C4-2B (cell line): ENCODE measurements around the gene DOK1.

ENCODE experiments used
- ZFX ChIP-seq: fragments of 450-650 bp; IDR thresholded peaks from 2 replicates; pipeline ENCODE4 v1.6.1; 2017
- TF ChIP-seq, protein P1 (sequence below): fragments of 450-650 bp; conservative IDR thresholded peaks from 2 replicates; pipeline ENCODE4 v1.5.1; 2017; ENCODE audit warnings: mild to moderate bottlenecking

DNA sequence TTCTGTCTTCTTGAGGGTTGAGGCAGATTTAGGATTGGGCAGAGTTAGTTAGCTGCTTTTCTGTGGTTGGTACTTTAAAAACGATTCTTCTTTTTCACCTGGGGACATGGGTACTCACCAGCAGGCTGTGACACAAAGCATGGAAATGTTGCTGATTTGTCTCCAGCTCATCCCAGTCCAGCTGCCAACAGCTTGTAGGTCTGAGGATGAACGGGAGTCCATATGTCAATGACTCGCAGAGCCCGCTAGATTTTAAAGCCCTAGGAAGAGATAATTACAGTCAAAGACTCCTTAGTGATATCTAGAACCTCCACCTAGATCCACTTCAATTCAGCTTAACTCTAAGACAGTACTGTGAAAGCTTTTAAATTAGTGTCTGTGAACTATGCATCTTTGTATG, 20.8 kb downstream of the DOK1 start:
- TF ChIP-seq, protein P1, sequence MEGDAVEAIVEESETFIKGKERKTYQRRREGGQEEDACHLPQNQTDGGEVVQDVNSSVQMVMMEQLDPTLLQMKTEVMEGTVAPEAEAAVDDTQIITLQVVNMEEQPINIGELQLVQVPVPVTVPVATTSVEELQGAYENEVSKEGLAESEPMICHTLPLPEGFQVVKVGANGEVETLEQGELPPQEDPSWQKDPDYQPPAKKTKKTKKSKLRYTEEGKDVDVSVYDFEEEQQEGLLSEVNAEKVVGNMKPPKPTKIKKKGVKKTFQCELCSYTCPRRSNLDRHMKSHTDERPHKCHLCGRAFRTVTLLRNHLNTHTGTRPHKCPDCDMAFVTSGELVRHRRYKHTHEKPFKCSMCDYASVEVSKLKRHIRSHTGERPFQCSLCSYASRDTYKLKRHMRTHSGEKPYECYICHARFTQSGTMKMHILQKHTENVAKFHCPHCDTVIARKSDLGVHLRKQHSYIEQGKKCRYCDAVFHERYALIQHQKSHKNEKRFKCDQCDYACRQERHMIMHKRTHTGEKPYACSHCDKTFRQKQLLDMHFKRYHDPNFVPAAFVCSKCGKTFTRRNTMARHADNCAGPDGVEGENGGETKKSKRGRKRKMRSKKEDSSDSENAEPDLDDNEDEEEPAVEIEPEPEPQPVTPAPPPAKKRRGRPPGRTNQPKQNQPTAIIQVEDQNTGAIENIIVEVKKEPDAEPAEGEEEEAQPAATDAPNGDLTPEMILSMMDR: no peak
- TF ChIP-seq ZFX: no peak
